Activated gamma-delta T cell (primary cell): ENCODE results near the gene SFRP4.
"Not testable (repeated sequence)": the region's sequence is repeated elsewhere in the genome, so short reads cannot be mapped to it uniquely, and the experiment has no call there.

Source experiments
- DNase-seq: peaks from one replicate; lab custom pipeline; 2025; lab: John Stamatoyannopoulos, UW
- total RNA-seq, 2 donors: gene quantifications; one replicate each; lab custom pipeline; 2026; lab: John Stamatoyannopoulos, UW

Gene SFRP4
- 0 reads per million in 2 donors for total RNA-seq

- DNase-seq: no peak
Observed at GRCh38 chr7:37916673-37917660, at the start of gene SFRP4. Gene SFRP4 (minus strand): TSS chr7:37916817. CDS start chr7:37916537, 280 bp downstream.

- no peak for DNase-seq
Observed at GRCh38 chr7:37964196-37964595, 47.6 kb upstream of the SFRP4 start.

- no peak for DNase-seq
Observed at GRCh38 chr7:37961251-37961650, 44.6 kb upstream of the SFRP4 start.

GRCh38 chr7:37960483-37960882, 43.9 kb upstream of the SFRP4 start:
- DNase-seq: no peak

DNA sequence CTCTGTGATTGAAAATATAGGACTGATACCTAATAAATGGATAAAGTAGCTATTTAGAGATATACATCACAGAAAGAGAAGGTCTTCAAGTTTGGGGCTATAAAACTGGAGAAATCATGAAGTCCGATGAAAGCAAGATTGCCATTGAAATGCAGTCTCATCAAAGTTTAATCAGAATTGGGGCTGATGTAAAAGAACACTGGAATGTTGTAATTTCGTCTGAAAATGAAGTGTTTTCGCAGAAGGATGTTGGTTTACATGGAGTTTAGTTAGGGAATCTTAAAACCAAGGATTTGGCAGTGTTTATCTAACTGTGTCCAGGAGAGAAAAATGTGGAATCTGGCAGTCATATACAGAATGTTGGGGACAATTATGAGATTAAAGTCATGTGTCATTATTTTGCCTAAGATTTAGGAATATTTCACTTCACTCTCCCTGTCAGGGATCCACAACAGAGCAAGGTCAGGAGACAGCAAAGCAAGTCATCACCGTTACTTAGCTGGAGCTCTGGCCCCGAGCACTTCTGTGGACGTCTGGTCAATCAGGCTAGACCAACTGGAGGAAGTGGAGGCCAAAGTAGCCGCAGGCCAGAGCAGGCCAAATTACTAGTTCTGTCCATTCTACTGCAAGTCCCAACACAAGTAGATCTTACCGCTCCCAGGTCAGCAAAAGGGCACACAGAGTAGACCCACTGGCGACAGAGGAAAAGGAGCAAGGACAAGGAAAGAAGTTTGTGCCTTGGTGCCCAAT, 40.8 kb upstream of the SFRP4 start:
- DNase-seq: no peak

DNA sequence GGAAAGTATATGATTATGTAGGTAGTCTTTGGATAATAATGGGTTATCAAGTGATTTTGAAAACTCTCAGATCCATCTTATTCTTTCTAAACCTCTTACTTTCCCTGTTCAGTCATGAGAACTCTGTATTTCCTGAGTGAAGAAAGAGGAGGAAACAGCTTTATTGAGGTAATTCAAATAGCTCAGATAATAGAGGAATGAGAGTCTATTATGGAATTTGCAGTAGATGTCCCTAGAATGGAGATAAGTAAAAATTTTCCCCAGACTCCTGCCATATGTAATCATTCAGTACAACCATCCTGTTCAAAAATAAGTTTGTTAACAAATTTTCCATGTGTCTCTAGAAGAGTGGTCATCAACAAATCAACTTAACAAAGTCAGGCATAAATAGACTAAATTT, 40.2 kb upstream of the SFRP4 start:
- DNase-seq: no peak

DNA sequence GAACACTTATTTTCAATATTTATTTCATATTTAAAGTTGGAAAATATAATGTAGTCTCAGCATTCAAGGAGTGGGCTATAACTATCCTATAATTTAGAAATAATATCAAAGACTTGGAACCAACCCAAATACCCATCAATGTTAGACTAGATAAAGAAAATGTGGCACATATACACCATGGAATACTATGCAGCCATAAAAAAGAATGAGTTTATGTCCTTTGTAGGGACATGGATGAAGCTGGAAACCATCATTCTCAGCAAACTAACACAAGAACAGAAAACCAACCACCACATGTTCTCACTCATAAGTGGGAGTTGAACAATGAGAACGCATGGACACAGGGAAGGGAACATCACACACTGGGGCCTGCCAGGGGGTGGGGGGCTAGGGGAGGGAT, 37.6 kb upstream of the SFRP4 start:
- not testable (repeated sequence) for DNase-seq

DNA sequence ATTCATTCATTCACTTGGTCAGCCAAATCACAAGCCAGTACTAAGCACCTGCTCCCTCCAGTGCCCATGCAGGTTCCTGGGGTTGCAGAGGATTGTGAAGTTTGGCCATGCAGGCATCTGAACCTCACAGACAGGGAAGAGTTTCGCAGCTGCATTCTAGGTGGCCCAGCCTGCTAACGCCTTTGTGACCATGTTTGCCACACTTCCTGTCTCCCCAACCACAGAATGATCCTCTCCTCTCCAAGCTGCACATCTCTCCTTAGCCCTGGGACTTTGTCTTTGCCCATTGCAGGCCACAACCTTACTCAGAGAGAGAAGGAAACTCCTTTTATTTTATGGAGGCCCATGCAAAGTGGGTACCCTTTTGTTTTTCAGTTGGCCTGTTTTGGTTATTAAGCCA, 35.6 kb upstream of the SFRP4 start:
- no peak for DNase-seq

- DNase-seq: no peak
Observed at GRCh38 chr7:37947941-37948210, 31.3 kb upstream of the SFRP4 start.

DNA sequence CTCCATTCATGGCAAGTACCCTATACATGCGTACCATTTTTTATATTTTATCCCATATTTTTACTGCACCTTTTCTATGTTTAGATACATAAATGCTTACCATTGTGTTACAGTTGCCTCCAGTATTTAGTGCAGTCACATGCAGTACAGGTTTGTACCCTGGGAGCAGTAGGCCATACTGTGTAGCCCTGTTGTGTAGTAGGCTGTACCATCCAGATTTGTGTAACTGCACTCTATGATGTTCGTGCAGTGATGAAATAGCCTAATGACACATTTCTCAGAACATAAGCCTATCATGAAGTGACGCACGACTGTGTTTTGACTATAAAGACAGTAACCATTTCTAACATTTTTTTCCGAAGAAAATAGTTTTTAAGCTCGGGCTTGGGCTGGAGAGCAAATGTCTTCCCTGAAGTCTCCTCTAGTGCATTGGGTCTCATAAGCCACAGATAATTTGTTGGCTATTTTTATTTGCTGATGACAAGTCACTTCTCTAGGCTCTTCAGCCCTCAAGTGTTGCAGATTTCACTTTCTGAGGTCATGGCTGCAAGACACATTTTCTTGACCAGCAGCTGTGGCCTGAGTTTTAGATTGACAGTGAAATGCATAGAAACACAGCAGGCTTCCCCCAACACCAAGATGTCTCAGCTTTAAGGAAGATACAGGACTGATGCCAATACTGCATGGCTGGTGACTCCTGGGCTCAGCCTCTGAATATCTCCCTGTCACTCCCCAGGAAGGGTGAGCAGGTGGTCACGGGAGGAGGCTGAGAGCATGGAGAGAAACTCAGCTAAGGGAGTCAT, 30.7 kb upstream of the SFRP4 start:
- no peak for DNase-seq

DNA sequence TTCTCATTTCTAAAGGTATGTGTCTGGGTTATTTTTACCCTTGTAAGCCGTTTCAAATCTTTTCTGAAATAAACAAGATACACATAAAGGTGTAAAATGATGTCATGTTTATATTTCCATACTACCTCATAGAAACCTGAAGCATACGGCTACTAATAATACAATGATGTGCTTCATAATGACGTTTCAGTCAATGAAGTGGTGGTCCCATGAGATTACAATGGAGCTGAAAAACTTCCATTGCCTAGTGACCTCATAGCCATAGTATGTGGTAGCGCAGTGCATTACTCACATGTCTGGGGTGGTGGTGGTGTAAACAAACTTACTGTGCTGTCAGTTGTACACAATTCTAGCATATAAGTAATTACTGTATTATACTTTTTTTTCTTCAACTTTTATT, 28.7 kb upstream of the SFRP4 start:
- DNase-seq: no peak

- no peak for DNase-seq
Observed at GRCh38 chr7:37944737-37945054, 28.1 kb upstream of the SFRP4 start.

- DNase-seq: no peak
Observed at GRCh38 chr7:37943905-37944736, 27.5 kb upstream of the SFRP4 start.

DNA sequence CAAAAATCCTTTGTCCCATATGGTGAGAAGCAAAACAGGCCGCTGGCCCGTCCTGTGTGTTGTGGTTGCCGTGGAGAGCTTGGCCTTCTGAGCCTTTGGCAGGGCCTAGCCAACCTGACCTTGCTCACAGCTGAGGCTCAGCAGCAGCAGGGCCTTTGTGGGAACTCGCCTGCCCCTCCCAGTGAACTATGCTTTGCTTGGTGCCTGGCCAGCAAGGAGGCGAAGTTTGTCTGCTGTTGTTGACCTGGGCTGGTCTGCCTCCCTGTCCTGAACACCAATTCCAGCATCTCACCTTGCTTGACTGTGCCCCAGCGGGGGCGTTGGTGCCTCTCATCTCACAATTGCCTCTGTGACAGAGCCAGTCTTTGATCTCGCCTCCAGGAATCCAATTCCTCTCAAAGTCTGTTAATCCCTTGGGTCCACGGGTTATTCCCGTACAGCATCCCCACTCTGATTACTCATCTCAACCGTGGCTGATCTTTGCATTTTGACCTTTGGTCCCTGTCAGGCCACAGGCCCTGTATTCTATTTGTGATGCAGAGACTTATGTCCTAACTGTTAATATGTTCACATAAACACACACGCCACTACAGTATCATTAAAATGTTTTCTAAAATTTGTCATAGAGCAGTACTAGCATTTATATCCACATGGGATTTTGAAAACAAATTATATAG, 26.5 kb upstream of the SFRP4 start:
- no peak for DNase-seq

DNA sequence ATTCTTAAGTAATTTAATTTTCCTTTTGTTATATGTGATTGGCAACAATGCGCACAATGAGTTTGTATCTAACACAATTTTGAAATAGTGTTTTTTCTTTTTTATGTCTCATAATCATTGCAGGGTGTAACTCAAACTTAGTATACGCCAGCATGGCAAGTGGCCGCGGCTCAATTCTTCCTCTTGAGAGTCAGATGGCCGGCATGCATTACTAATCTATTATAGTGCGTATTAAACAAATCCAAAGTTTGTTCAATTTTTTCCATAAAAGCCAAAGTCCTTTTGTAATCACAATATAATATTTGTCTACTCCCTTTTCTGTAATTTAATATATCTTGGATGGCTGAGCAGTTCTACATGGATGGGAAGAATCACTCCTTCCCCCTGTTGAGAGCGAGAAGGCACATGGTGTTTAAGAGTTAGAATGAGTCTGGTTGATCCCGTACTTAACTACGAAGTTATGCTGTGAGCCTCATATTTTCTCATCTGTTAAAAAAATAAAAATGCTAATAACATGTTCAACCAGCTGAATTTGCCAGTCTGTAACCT, 16.5 kb upstream of the SFRP4 start:
- DNase-seq: no peak

DNA sequence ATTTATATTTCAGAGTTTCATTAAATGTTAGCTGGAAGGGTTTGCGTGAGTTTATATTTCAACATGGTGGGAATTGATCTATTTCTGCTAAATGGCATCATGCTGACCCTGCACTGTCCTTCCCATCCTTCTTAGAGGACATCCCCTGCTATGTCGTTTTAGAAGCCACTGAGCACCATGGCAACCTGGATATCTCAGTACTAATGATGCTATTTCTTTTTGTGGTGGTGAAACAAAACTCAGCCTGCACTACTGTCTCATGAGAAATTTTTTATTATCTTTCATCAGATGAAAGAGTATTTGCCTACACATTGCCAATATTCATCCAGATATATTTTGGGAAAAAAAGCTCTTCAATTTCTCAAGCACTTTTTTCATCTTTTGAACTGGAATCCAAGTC, 15.9 kb upstream of the SFRP4 start:
- no peak for DNase-seq

DNA sequence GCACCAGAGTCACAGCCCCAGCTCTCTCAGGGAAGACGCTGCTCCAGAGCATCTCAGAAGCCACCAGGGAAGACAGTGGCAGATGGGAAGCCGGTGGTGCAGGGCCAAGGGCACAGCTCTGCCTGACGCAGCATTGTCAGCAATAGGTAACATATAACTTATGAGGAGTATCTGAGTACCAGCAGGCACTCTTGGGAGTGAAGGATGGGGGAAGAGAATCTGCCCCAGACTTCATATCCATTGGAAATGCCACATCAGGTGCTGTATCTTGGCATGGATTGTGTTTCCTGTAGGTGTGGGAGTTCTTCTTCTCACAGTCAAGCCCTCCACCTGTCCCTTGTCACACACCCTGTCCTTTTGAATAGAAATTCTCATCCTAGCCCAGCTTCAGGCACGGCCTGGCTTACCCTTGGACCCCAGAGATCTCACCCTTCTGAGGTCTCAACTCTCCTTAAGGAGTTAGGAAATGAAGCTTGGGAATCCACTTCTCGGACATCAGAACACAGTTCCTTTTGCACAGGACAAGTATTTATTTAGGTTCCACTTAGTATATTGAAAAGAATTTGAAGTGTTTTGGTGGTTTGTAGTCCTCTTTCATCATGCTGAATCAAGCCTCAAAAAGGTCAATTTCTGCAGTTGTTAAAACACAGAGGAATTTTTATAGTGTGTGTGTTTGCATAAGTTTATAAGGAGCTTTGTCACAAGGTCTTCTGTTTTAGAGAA, 13.8 kb upstream of the SFRP4 start:
- no peak for DNase-seq

- DNase-seq: no peak
Observed at GRCh38 chr7:37928878-37929277, 12.3 kb upstream of the SFRP4 start.

- DNase-seq: no peak
Observed at GRCh38 chr7:37927773-37928444, 11.3 kb upstream of the SFRP4 start.
